Measurements from ENCODE around the gene PLCH1. TPM values are rescaled to one million over a fixed set of nuclear protein-coding genes. Genes with fewer than 3 reads are reported as not detected.
A peak's percentile ranks its signal among the peaks of the same experiment; 100 is the strongest.

PLCH1 gene
- polyA plus RNA-seq, 6 donors from 2014 or later, result not detected

- Mint-ChIP-seq H3K4me3 (no peak overlapping the region), H3K4me1 (no peaks in the 10 kb centered on the region), H3K27me3 (peaks cover 0 to 7% (median 6%) of the 10 kb centered on the region in 3 donors), H3K9me3 (peaks cover 10 to 58% (median 27%) of the 10 kb centered on the region in 7 donors), H3K36me3 (peaks cover 0 to 13% of the 10 kb centered on the region in 2 donors), H3K27ac (no peak overlapping the region)
- no peak for DNase-seq
- ATAC-seq (ENCODE audit: low read depth in 2 of 2), result no peak
Observed at GRCh38 chr3:155535098-155535497, 209.8 kb downstream of the PLCH1 start.

- H3K4me1 Mint-ChIP-seq, result no peaks in the 10 kb centered on the region
- DNase-seq (no peak), ATAC-seq (ENCODE audit: low read depth in 2 of 2) (no peak)
- peaks cover 3 to 13% (median 6%) of the 10 kb centered on the region in 7 donors for H3K9me3 Mint-ChIP-seq
- H3K27ac Mint-ChIP-seq, result no peak overlapping the region
- peaks cover 0 to 7% (median 6%) of the 10 kb centered on the region in 3 donors for H3K27me3 Mint-ChIP-seq
- H3K36me3 Mint-ChIP-seq, result peaks cover 0 to 5% of the 10 kb centered on the region in 2 donors
- no peak overlapping the region for H3K4me3 Mint-ChIP-seq
Observed at GRCh38 chr3:155528579-155528978, 216.3 kb downstream of the PLCH1 start.

GRCh38 chr3:155525324-155525833 lies 219.5 kb downstream of the PLCH1 start:
- Mint-ChIP-seq H3K9me3 (peaks cover 0 to 2% (median 0%) of the 10 kb centered on the region in 7 donors), H3K27ac (no peak overlapping the region), H3K4me1 (no peaks in the 10 kb centered on the region), H3K27me3 (no peaks in the 10 kb centered on the region), H3K36me3 (no peaks in the 10 kb centered on the region), H3K4me3 (no peak overlapping the region)
- DNase-seq, result no peak
- ATAC-seq (ENCODE audit: low read depth in 2 of 2), result no peak

- H3K36me3 Mint-ChIP-seq, result no peaks in the 10 kb centered on the region
- peaks cover 0 to 4% (median 0%) of the 10 kb centered on the region in 7 donors for H3K9me3 Mint-ChIP-seq
- ATAC-seq (ENCODE audit: low read depth in 2 of 2), result no peak
- no peak for DNase-seq
- no peak overlapping the region for H3K4me3 Mint-ChIP-seq
- H3K27ac Mint-ChIP-seq, result no peak overlapping the region
- H3K4me1 Mint-ChIP-seq, result peaks cover 0 to 13% (median 12%) of the 10 kb centered on the region in 3 donors
- peaks cover 0 to 4% (median 0%) of the 10 kb centered on the region in 3 donors for H3K27me3 Mint-ChIP-seq
Observed at GRCh38 chr3:155520463-155520862, 224.4 kb downstream of the PLCH1 start.

- peak overlapping the region in 2 of 6 donors; percentile 36 to 43 for H3K27ac Mint-ChIP-seq
- no peaks in the 10 kb centered on the region for H3K36me3 Mint-ChIP-seq
- no peak overlapping the region for H3K4me3 Mint-ChIP-seq
- peak; percentile 31 for DNase-seq
- ATAC-seq (ENCODE audit: low read depth in 2 of 2), result peak; percentile 67 to 92
- peaks cover 0 to 4% (median 0%) of the 10 kb centered on the region in 7 donors for H3K9me3 Mint-ChIP-seq
- H3K27me3 Mint-ChIP-seq, result peaks cover 0 to 5% (median 0%) of the 10 kb centered on the region in 3 donors
- H3K4me1 Mint-ChIP-seq, result peaks cover 0 to 13% (median 12%) of the 10 kb centered on the region in 3 donors
Observed at GRCh38 chr3:155519078-155519477, 225.8 kb downstream of the PLCH1 start.

- H3K27me3 Mint-ChIP-seq, result peaks cover 0 to 5% (median 4%) of the 10 kb centered on the region in 3 donors
- DNase-seq (no peak), ATAC-seq (ENCODE audit: low read depth in 2 of 2) (no peak)
Observed at GRCh38 chr3:155517903-155518302, 227.0 kb downstream of the PLCH1 start.

GRCh38 chr3:155516439-155516838 lies 228.4 kb downstream of the PLCH1 start:
- DNase-seq (no peak), ATAC-seq (ENCODE audit: low read depth in 2 of 2) (no peak)
- H3K36me3 Mint-ChIP-seq, result peaks cover 0 to 7% of the 10 kb centered on the region in 2 donors
- H3K27ac Mint-ChIP-seq, result peak overlapping the region in 1 of 6 donors; percentile 10
- peaks cover 0 to 12% (median 10%) of the 10 kb centered on the region in 3 donors for H3K27me3 Mint-ChIP-seq
- no peak overlapping the region for H3K4me3 Mint-ChIP-seq
- H3K4me1 Mint-ChIP-seq, result peaks cover 0 to 13% (median 12%) of the 10 kb centered on the region in 3 donors
- peaks cover 0 to 10% (median 2%) of the 10 kb centered on the region in 7 donors for H3K9me3 Mint-ChIP-seq

More at GRCh38 chr3:155517903-155518302, 227.0 kb downstream of the PLCH1 start:
- Mint-ChIP-seq H3K36me3 (no peaks in the 10 kb centered on the region), H3K27ac (no peak overlapping the region), H3K4me3 (no peak overlapping the region), H3K4me1 (peaks cover 0 to 13% (median 12%) of the 10 kb centered on the region in 3 donors), H3K9me3 (peaks cover 0 to 4% (median 0%) of the 10 kb centered on the region in 7 donors)

GRCh38 chr3:155512867-155513261 lies 232.0 kb downstream of the PLCH1 start:
- peaks cover 0 to 10% (median 2%) of the 10 kb centered on the region in 7 donors for H3K9me3 Mint-ChIP-seq
- no peaks in the 10 kb centered on the region for H3K4me1 Mint-ChIP-seq
- DNase-seq (no peak), ATAC-seq (ENCODE audit: low read depth in 2 of 2) (no peak)
- no peak overlapping the region for H3K27ac Mint-ChIP-seq
- H3K36me3 Mint-ChIP-seq, result peaks cover 0 to 7% of the 10 kb centered on the region in 2 donors
- H3K4me3 Mint-ChIP-seq, result no peak overlapping the region
- peaks cover 0 to 12% (median 10%) of the 10 kb centered on the region in 3 donors for H3K27me3 Mint-ChIP-seq

GRCh38 chr3:155512175-155512866 lies 232.6 kb downstream of the PLCH1 start:
- Mint-ChIP-seq H3K36me3 (peaks cover 0 to 7% of the 10 kb centered on the region in 2 donors), H3K27me3 (peaks cover 0 to 12% (median 10%) of the 10 kb centered on the region in 3 donors), H3K4me1 (no peaks in the 10 kb centered on the region), H3K9me3 (peaks cover 0 to 10% (median 2%) of the 10 kb centered on the region in 7 donors), H3K27ac (peak overlapping the region in 1 of 6 donors; percentile 75), H3K4me3 (no peak overlapping the region)
- DNase-seq (no peak), ATAC-seq (ENCODE audit: low read depth in 2 of 2) (no peak)

- peak overlapping the region in 1 of 6 donors; percentile 55 for H3K27ac Mint-ChIP-seq
- H3K27me3 Mint-ChIP-seq, result no peaks in the 10 kb centered on the region
- no peak for ATAC-seq (ENCODE audit: low read depth in 2 of 2)
- H3K4me1 Mint-ChIP-seq, result no peaks in the 10 kb centered on the region
- no peak for DNase-seq
- H3K4me3 Mint-ChIP-seq, result no peak overlapping the region
- no peaks in the 10 kb centered on the region for H3K36me3 Mint-ChIP-seq
- H3K9me3 Mint-ChIP-seq, result peaks cover 0 to 5% (median 0%) of the 10 kb centered on the region in 7 donors
Observed at GRCh38 chr3:155504682-155505081, 240.2 kb downstream of the PLCH1 start.

- Mint-ChIP-seq H3K4me3 (no peak overlapping the region), H3K36me3 (no peaks in the 10 kb centered on the region), H3K9me3 (peaks cover 0 to 5% (median 0%) of the 10 kb centered on the region in 7 donors), H3K27ac (no peak overlapping the region), H3K27me3 (no peaks in the 10 kb centered on the region), H3K4me1 (no peaks in the 10 kb centered on the region)
- DNase-seq, result no peak
- no peak for ATAC-seq (ENCODE audit: low read depth in 2 of 2)
Observed at GRCh38 chr3:155502630-155503029, 242.2 kb downstream of the PLCH1 start.

GRCh38 chr3:155500194-155500818 lies 244.6 kb downstream of the PLCH1 start:
- H3K4me1 Mint-ChIP-seq, result peaks cover 1 to 3% (median 2%) of the 10 kb centered on the region in 3 donors
- no peak for ATAC-seq (ENCODE audit: low read depth in 2 of 2)
- no peak overlapping the region for H3K4me3 Mint-ChIP-seq
- H3K27ac Mint-ChIP-seq, result no peak overlapping the region
- no peaks in the 10 kb centered on the region for H3K27me3 Mint-ChIP-seq
- DNase-seq, result no peak
- H3K36me3 Mint-ChIP-seq, result no peaks in the 10 kb centered on the region
- peaks cover 0 to 3% (median 0%) of the 10 kb centered on the region in 7 donors for H3K9me3 Mint-ChIP-seq

GRCh38 chr3:155497930-155498647 lies 246.8 kb downstream of the PLCH1 start:
- Mint-ChIP-seq H3K4me3 (no peak overlapping the region), H3K9me3 (no peaks in the 10 kb centered on the region), H3K36me3 (no peaks in the 10 kb centered on the region), H3K4me1 (peaks cover 14 to 22% (median 19%) of the 10 kb centered on the region in 3 donors), H3K27ac (peak overlapping the region in 1 of 6 donors; percentile 77), H3K27me3 (no peaks in the 10 kb centered on the region)
- ATAC-seq (ENCODE audit: low read depth in 2 of 2) (no peak), DNase-seq (no peak)

All from naive B cell (primary cell).